Panc1 (cell line): ENCODE measurements around the gene TPPP. TPM values are rescaled to one million over a fixed set of nuclear protein-coding genes. Genes with fewer than 3 reads are reported as not detected.
"Not testable (repeated sequence)": the region's sequence is repeated elsewhere in the genome, so short reads cannot be mapped to it uniquely, and the experiment has no call there.

Source experiments
- ATAC-seq: fragments of 200-7000 bp; cut with Tn5 transposase; 2 replicates; pipeline ENCODE4 v1.9.1; 2020; ENCODE audit warnings: mild to moderate bottlenecking, moderate library complexity
- BruUV-seq: library from RNA; stranded (reverse); fragments of 400-500 nt; replicated peaks from 2 replicates; lab custom pipeline; 2021; lab: Mats Ljungman, UMichigan
- CTCF ChIA-PET: fragments of 300-600 bp; sonication (Branson Sonifier 250); formaldehyde crosslinking; loops from one replicate; lab custom pipeline; 2022; ENCODE audit warnings: antibody characterized with exemption; lab: Charles Lee
- POLR2A ChIA-PET: fragments of 300-600 bp; sonication (Branson Sonifier 250); formaldehyde crosslinking; loops from one replicate; lab custom pipeline; 2022; ENCODE audit warnings: antibody characterized with exemption; lab: Charles Lee
- DNase-seq: peaks from one replicate; pipeline ENCODE4 v3.0.0-alpha.2; 2010; ENCODE audit warnings: low read depth, low spot score
- H3K27ac ChIP-seq: 2 replicates; pipeline ENCODE4 v1.5.1; 2011; ENCODE audit warnings: mild to moderate bottlenecking, low read length, inconsistent platforms
- H3K27me3 ChIP-seq: fragments of 200-500 bp; sonication (Bioruptor generic); 2 replicates; pipeline ENCODE4 v1.6.0; 2014; ENCODE audit warnings: low read length, inconsistent platforms; ENCODE audit not compliant: control insufficient read depth, insufficient read depth
- H3K36me3 ChIP-seq: fragments of 200-500 bp; sonication (Bioruptor generic); 2 replicates; pipeline ENCODE4 v1.5.1; 2014; ENCODE audit warnings: inconsistent platforms, mild to moderate bottlenecking, low read length, moderate library complexity; ENCODE audit not compliant: control insufficient read depth, insufficient read depth
- H3K4me1 ChIP-seq: 2 replicates; pipeline ENCODE4 v1.5.1; 2011; ENCODE audit warnings: inconsistent platforms, mild to moderate bottlenecking, low read length, moderate library complexity; ENCODE audit not compliant: control insufficient read depth, insufficient read depth
- H3K4me3 ChIP-seq, 2 experiments: 2 replicates each; pipeline ENCODE4 v1.5.1; 2011 to 2012; ENCODE audit warnings: low read depth in 2 of 2, low read length in 2 of 2, mild to moderate bottlenecking in 2 of 2, inconsistent platforms in 1 of 2, moderate library complexity in 1 of 2
- H3K9me3 ChIP-seq: fragments of 200-500 bp; sonication (Bioruptor generic); 2 replicates; pipeline ENCODE4 v1.5.1; 2014; ENCODE audit warnings: low read depth, mild to moderate bottlenecking, inconsistent platforms, low read length, moderate library complexity; ENCODE audit not compliant: control insufficient read depth, insufficient read depth
- REST ChIP-seq, 2 experiments: IDR thresholded peaks; 2 replicates each; pipeline ENCODE4 v1.6.1; 2011 to 2012; ENCODE audit warnings: low read depth in 2 of 2, control low read depth in 1 of 2, low read length in 1 of 2, mild to moderate bottlenecking in 1 of 2, moderate library complexity in 1 of 2; ENCODE audit not compliant: insufficient read depth in 1 of 2
- SIN3A ChIP-seq: IDR thresholded peaks from 2 replicates; pipeline ENCODE4 v1.6.1; 2012; ENCODE audit warnings: low read depth, mild to moderate bottlenecking, low read length, moderate library complexity, borderline replicate concordance; ENCODE audit not compliant: insufficient read depth
- TCF7L2 ChIP-seq: IDR thresholded peaks from 2 replicates; pipeline ENCODE4 v1.6.1; 2011; ENCODE audit warnings: mild to moderate bottlenecking, low read depth, low read length, inconsistent platforms
- in situ Hi-C: cut with HindIII; loops from 2 replicates; pipeline ENCODE4 v1.10.0; 2016; ENCODE audit warnings: low sequenced_read_pairs, low pct_unique_long_range_greater_than_20kb
- intact Hi-C: fragments of 100-400 bp; cut with micrococcal nuclease; formaldehyde crosslinking; loops from one replicate; pipeline ENCODE4 v1.10.0; 2022; ENCODE audit not compliant: unreplicated experiment
- total RNA-seq: library from RNA; stranded (reverse); gene quantifications from one replicate; pipeline ENCODE4 v1.2.1, GENCODE V29; 2021; ENCODE audit not compliant: unreplicated experiment

The TPPP gene
- total RNA-seq, 1 experiment from 2014 or later, result 0.98 TPM

- BruUV-seq, result no TSS peak
- Histone ChIP-seq H3K27ac (no peak overlapping the region), H3K4me3 (no peak overlapping the region), H3K27me3 (no peaks in the 10 kb centered on the region), H3K36me3 (no peaks in the 10 kb centered on the region), H3K9me3 (no peaks in the 10 kb centered on the region), H3K4me1 (no peaks in the 10 kb centered on the region)
- no peak for TF ChIP-seq SIN3A
- no peak for TF ChIP-seq REST (IDR thresholded peaks at IDR 0.05; ENCODE audit: insufficient read depth in 1 of 2, low read depth in 2 of 2, low read length in 1 of 2)
- no peak for TF ChIP-seq TCF7L2
- intact Hi-C loops (loop anchor here (10.0 kb wide), 1 partner anchor 91 kb away; no protein-coding TSS in a partner anchor), in situ Hi-C loops (no loop called here)
- ChIA-PET POLR2A (no interaction called here), CTCF (no interaction called here)
- ATAC-seq (no peak), DNase-seq (no peak)
These were observed 9.3 kb downstream of the TPPP start for GRCh38 chr5:683551-684481.

- H3K9me3 ChIP-seq, in situ Hi-C loops, H3K4me3 ChIP-seq, H3K27ac ChIP-seq, H3K27me3 ChIP-seq, DNase-seq, BruUV-seq, H3K4me1 ChIP-seq, POLR2A ChIA-PET, H3K36me3 ChIP-seq, CTCF ChIA-PET: not testable (repeated sequence)
- intact Hi-C loops, result loop anchor here (10.0 kb wide), 1 partner anchor 92 kb away; no protein-coding TSS in a partner anchor
- peak; percentile 39; the same call in 1 of the 2 replicates for ATAC-seq
These were observed 10.3 kb downstream of the TPPP start for GRCh38 chr5:682651-683358.

GRCh38 chr5:682216-682615 is 10.9 kb downstream of the TPPP start:
- H3K4me3 ChIP-seq, H3K4me1 ChIP-seq, CTCF ChIA-PET, H3K27me3 ChIP-seq, in situ Hi-C loops, ATAC-seq, H3K27ac ChIP-seq, DNase-seq, POLR2A ChIA-PET, H3K36me3 ChIP-seq, BruUV-seq, H3K9me3 ChIP-seq: not testable (repeated sequence)
- intact Hi-C loops, result loop anchor here (10.0 kb wide), 1 partner anchor 93 kb away; no protein-coding TSS in a partner anchor

- H3K9me3 ChIP-seq, H3K36me3 ChIP-seq, H3K27me3 ChIP-seq, POLR2A ChIA-PET, H3K4me3 ChIP-seq, CTCF ChIA-PET, H3K27ac ChIP-seq, H3K4me1 ChIP-seq, ATAC-seq, in situ Hi-C loops, BruUV-seq, DNase-seq: not testable (repeated sequence)
- intact Hi-C loops, result loop anchor here (10.0 kb wide), 1 partner anchor 93 kb away; no protein-coding TSS in a partner anchor
These were observed 11.6 kb downstream of the TPPP start for GRCh38 chr5:681317-682191.

GRCh38 chr5:680836-681235 is 12.3 kb downstream of the TPPP start:
- DNase-seq, H3K4me3 ChIP-seq, ATAC-seq, BruUV-seq, H3K9me3 ChIP-seq, H3K27ac ChIP-seq, POLR2A ChIA-PET, H3K27me3 ChIP-seq, CTCF ChIA-PET, H3K4me1 ChIP-seq, in situ Hi-C loops, H3K36me3 ChIP-seq: not testable (repeated sequence)
- intact Hi-C loops, result loop anchor here (10.0 kb wide), 1 partner anchor 94 kb away; no protein-coding TSS in a partner anchor
